Measurements from ENCODE around the gene JSRP1.
"Not testable (repeated sequence)": the region's sequence is repeated elsewhere in the genome, so short reads cannot be mapped to it uniquely, and the experiment has no call there.

Gene JSRP1

DNA sequence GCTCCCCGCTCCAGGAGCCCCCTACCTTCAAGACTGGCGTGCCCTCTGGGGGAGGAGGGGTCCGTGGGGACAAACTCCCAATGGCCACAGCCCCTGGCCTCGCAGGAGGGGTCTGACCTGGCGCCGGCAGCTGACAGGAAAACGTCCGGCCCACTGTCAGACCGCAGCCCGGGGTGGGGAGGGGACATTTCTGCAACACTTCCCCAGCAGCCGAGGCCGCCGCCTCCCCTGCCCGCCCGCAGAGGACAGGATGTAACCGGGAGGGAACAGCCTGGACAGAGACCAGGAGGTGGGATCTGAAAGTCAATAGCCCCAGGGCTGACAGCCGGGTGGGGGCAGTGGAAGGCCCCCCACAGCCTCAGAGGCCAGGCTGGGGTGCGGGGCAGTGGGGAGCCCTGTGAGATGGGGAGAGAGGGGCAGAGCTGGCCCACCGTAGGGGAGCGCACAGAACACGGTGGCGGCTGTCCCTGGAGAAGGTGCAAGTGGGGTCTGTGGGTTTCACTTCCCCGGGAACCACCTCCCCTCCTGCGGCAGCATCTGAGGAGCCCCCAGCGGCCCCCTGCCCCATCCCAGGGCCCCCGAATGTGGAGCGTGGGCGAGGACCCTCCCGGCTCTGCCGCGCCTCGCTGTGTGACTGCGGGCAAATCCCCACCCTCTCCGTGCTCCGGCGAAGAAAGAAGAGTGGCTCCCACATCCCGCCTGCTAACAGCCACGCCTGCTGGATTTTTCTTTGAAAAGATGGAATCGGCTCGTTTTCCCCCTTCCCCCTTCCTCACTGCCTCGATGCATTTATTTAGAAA, 26.0 kb upstream of the JSRP1 start, which contains the start of gene PEAK3:
PEAK3 (minus strand) TSS at position 114 of the 800 bp plus-strand sequence. CDS start 1,244 bp downstream, outside the sequence.
- DNase-seq = peak in 2 of 5 experiments; percentile 45 to 46

GRCh38 chr19:2281265-2282061, 25.2 kb upstream of the JSRP1 start:
- not testable (repeated sequence) for DNase-seq

GRCh38 chr19:2280633-2281264, 24.5 kb upstream of the JSRP1 start:
- DNase-seq = no peak

GRCh38 chr19:2278459-2279158, 22.4 kb upstream of the JSRP1 start:
- DNase-seq = no peak

GRCh38 chr19:2277138-2277537, 20.9 kb upstream of the JSRP1 start:
- DNase-seq = no peak

GRCh38 chr19:2276429-2276986, 20.3 kb upstream of the JSRP1 start:
- DNase-seq = no peak

DNA sequence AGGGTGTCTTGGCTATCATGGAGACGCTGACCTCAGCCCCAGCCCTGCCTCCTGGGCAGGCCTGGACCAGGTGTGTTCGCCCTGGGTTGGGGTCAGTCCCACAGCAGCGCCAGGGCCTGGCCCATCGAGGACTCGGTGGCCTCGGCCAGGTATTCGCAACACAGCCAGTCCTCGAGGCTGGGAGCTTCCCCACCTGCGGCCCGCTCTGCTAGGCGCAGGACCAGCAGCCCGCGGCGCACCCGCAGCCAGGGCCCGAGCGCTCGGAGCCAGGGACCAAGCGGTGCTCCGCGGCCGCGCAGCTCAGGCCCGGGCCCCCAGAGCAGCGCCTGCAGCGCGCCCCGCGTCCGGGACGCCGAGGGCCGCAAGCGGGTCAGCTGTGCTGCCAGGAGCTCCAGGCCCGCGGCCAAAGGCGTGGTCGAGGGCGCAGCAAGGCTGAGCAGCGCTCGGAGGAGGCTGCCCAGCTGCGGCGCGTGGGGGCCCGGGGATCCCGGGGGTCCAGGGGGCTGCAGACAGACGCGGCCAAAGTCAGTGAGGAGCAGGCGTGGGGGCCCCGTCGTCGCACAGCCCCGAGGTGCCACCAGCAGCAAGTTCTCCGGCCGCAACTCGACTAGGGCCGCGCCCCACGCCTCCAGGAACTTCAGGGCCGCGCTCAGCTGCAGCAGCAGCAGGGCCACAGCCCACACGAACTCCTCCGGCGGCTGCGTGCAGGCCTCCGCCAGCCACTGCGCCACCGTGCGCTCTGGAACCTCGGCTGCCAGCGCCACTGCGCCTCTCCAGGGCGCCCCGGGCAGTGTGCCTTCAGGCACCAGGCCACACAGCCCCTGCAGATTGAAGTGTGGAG, 19.6 kb upstream of the JSRP1 start:
- DNase-seq = no peak

DNA sequence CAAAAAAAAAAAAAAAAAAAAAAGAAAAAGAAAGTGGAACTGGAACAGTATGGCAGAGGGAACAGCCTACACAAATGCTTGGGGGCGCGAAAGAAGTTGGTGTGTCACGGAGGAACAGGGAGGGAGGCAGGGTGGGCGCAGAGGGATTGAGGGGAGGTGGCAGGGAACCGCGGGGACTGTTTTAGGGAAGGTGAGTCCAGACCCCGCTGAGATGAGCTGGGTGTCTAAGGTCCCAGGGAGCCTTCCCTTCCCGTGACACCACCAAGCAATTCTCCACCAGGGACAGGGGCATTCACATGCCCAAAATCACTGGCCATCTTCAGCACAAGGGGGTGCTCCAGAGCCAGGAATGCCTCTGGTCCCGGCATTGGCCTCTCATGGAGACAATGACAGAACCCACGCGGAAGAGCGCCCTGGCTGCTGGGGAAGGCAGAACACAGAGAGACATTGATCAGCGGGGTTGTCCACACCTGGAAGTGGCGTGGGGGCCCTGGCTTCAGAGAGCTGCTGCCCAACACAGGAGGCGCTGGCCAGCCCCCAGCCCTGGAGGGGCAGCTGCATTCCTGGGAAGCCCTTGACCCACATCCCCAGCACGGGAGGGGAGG, 18.8 kb upstream of the JSRP1 start:
- peak in 2 of 5 experiments; percentile 32 to 56 for DNase-seq

DNA sequence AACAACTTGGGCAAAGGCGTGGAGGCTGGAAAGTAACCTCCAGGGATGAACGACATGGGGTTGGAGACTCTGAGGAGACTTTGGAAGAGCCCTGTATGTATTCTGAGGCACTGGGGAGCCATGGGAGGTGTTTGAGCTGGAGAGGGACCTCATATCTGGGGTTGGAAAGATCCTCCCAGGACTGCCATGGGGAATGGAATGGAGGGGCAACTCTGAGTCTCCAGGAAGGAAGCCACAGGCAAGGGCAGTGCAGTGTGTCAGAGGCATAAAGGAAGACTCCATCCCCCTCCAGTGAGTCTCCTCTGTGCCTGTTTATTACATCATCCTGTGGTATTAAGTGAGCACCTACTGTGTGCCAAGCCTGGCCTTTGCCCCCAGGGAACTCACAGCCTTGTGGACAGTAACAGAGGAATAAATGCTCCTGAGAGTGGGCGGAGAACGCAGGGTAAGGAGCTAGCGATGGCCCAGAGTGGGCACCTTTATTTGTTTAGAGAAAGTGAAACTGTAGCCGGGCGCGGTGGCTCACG, 18.0 kb upstream of the JSRP1 start:
- DNase-seq = no peak

DNA sequence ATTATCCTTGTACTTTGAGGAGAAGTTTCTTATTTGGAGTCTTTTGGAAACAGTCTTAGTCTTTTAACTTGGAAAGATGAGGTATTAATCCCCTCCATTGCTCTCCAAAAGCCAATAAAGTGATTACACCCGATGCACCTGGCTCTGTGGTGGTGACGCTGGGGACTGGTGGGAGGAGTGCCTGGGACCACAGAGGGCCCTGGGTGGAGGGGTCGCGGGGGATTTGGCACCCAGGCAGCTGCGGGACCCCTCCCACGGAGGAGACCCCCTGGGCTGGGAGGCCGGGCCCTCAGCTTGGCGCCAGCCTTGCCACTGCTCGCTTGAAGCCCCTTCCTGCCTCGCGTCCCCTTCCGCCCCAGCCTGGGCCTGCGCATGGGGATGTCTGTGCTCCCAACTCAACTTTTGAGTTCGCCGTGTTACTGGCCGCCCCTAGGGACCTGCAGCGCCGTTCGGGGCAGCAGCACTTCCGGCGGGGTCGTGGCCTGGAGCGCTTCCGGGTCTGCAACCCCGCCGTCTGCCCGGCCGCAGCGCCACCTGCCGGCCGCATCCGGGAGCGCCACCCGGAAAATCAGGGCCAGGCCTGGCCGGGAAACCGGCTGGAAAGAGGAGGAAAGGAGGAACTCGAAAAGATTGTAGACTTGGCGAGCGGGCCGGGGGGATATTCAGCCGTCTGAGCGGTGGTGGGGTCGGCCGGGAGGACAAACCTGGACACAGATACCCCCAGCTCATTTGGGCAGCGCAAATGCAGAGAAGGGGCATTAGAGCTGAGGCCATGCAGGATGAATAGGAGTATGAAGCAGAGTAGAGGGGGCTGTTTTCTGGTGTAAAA, 17.4 kb upstream of the JSRP1 start:
- DNase-seq = peak; percentile 59 to 94 (median 65)

- peak in 1 of 5 experiments; percentile 29 for DNase-seq
Observed at GRCh38 chr19:2271234-2272103, 15.3 kb upstream of the JSRP1 start.

GRCh38 chr19:2270423-2271233, 14.4 kb upstream of the JSRP1 start:
- peak; percentile 42 to 82 (median 65) for DNase-seq

DNA sequence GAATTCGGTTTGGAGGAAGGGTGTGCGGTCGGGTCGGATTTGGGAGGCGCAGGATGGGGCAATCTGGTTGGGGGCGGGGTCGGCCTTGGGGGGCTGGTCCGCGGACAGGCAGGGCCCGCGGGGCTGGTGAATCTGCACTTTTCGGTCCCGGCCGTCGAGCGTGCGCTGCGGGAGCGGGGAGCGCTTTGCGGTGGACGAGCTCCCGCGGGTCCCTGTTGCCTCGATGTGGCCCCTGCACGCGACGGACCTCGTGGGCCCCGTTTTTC, 13.9 kb upstream of the JSRP1 start:
- DNase-seq = peak in 1 of 5 experiments; percentile 38

- peak; percentile 98 to 99 (median 98) for DNase-seq
Observed at GRCh38 chr19:2269244-2270156, 13.3 kb upstream of the JSRP1 start.

DNA sequence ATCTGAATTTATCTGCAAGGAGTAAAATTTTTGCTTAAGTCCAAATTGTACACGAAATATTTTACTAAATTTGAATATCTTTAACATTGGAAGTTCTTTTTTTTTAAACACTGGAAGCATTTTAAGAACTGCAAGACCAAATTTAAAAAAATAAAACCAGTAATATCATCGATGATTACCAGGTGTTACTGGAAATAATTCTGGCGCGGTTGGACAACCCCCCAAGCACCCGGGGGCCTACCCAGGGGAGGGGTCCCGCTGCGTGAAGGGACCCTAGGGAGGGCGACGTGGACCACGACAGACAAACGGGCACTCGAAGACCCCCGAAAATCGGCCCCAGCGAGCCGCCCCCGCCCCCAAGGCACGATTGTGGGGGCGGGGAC, 12.6 kb upstream of the JSRP1 start:
- no peak for DNase-seq

DNA sequence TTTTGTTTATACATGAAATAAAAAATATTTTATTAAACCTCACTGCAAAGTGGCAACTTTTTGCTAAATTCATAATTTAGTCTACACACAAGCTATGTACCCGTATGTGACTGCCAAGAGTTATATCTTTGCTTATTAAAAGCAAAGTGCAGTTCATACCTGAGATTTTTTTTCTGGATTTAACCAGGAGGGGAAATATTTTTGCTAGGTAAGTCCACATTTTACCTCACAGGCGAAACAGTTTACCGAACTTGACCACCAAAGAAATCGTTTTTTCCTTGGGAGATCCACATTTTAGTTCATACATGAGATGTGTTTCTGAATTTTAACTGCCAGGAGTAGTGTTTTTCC, 12.2 kb upstream of the JSRP1 start:
- DNase-seq = no peak

Measured in T-helper 2 cell (primary cell).